Erythroblast (primary cell): Measurements from ENCODE around the gene NUTF2.

Source experiments
- GATA1 ChIP-seq: IDR thresholded peaks from 2 replicates; pipeline ENCODE4 v1.6.1; 2011; ENCODE audit warnings: low read depth, mild to moderate bottlenecking, control low read depth, low read length, moderate library complexity
- POLR2A ChIP-seq: IDR thresholded peaks from 2 replicates; pipeline ENCODE4 v1.6.1; 2011; ENCODE audit warnings: mild to moderate bottlenecking, low read length

DNA sequence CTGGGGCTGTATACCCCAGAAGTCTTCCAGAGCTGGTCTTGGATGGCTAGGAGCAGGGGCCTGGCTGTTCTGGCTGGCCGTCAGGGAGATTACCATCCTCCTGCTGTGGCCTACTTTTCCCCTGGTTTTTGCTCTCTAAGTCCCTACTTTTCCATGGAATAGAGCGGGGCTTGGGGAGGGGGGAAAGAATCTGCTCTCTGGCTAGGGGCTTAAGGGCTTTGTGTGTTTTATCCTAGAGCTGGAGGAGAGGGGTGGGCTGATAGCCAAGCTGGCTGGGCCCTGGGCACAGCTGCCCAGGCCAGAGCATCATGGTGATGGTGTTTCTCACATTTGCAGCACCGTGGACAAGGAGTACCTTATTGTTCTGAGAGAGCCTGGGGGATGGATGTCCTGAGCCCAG, 41.6 kb downstream of the NUTF2 start:
- TF ChIP-seq POLR2A (no peak), GATA1 (no peak)
